ENCODE data around the gene TENT4B. TPM values are rescaled to one million over a fixed set of nuclear protein-coding genes. Genes with fewer than 3 reads are reported as not detected.

The TENT4B gene
- total RNA-seq, 1 experiment from 2014 or later, result 11.4 TPM

DNA sequence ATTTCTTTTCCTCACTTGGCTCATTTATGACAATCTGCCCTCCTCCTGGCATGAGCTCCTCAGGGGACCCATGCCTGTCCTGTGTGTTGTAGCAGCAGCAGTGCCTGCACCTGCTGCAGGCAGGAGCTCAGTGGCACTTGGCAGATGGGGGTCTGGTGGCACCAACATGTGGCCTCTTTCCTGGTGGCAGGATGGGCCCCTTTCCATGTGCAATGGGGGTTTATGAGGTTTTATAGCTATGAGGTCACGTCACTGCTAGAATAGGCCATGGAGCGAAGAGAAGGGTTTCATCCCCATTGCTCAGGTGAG lies 120.2 kb downstream of the TENT4B start:
- H3K4me3 ChIP-seq, result no peak overlapping the region
- H3K27ac ChIP-seq, result no peak overlapping the region
- H3K27me3 ChIP-seq (ENCODE audit: insufficient read depth, low read depth), result no peaks in the 10 kb centered on the region
- H2AFZ ChIP-seq, result no peak overlapping the region
- H3K4me1 ChIP-seq (replicated peaks; ENCODE audit: insufficient read depth), result peaks cover 11% of the 10 kb centered on the region
- CTCF ChIA-PET, result no interaction called here
- no TSS peak for BruUV-seq (replicated peaks)
- no peak for DNase-seq
- H3K9me3 ChIP-seq (ENCODE audit: insufficient read depth, low read depth), result no peaks in the 10 kb centered on the region
- H3K79me2 ChIP-seq (ENCODE audit: low read depth), result no peaks in the 10 kb centered on the region
- no peaks in the 10 kb centered on the region for H3K36me3 ChIP-seq (ENCODE audit: low read depth)
- H3K4me2 ChIP-seq, result no peak overlapping the region
- H3F3A ChIP-seq (ENCODE audit: insufficient read depth, low read depth), result peaks cover 10% of the 10 kb centered on the region; the same call in 1 of the 2 replicates
- POLR2A ChIA-PET (ENCODE audit: unreplicated experiment), result no interaction called here
- H3K9me2 ChIP-seq (ENCODE audit: insufficient read depth), result no peaks in the 10 kb centered on the region
- peaks cover 3% of the 10 kb centered on the region; the same call in 1 of the 2 replicates for H4K20me1 ChIP-seq (ENCODE audit: insufficient read depth)
- TF ChIP-seq, protein P1, sequence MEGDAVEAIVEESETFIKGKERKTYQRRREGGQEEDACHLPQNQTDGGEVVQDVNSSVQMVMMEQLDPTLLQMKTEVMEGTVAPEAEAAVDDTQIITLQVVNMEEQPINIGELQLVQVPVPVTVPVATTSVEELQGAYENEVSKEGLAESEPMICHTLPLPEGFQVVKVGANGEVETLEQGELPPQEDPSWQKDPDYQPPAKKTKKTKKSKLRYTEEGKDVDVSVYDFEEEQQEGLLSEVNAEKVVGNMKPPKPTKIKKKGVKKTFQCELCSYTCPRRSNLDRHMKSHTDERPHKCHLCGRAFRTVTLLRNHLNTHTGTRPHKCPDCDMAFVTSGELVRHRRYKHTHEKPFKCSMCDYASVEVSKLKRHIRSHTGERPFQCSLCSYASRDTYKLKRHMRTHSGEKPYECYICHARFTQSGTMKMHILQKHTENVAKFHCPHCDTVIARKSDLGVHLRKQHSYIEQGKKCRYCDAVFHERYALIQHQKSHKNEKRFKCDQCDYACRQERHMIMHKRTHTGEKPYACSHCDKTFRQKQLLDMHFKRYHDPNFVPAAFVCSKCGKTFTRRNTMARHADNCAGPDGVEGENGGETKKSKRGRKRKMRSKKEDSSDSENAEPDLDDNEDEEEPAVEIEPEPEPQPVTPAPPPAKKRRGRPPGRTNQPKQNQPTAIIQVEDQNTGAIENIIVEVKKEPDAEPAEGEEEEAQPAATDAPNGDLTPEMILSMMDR (conservative IDR thresholded peaks at IDR 0.05), result no peak
- no peak for TF ChIP-seq EZH2 (IDR thresholded peaks at IDR 0.05; ENCODE audit: low read depth)
- intact Hi-C loops (cut with micrococcal nuclease; ENCODE audit: unreplicated experiment), result no loop called here

- intact Hi-C loops (cut with micrococcal nuclease; ENCODE audit: unreplicated experiment), result no loop called here
- Histone ChIP-seq H2AFZ (no peak overlapping the region), H3K9me3 (ENCODE audit: insufficient read depth, low read depth) (no peaks in the 10 kb centered on the region), H3K4me1 (replicated peaks; ENCODE audit: insufficient read depth) (peaks cover 11% of the 10 kb centered on the region), H3K79me2 (ENCODE audit: low read depth) (no peaks in the 10 kb centered on the region), H3F3A (ENCODE audit: insufficient read depth, low read depth) (peaks cover 10% of the 10 kb centered on the region; the same call in 1 of the 2 replicates), H3K9me2 (ENCODE audit: insufficient read depth) (no peaks in the 10 kb centered on the region), H3K36me3 (ENCODE audit: low read depth) (no peaks in the 10 kb centered on the region), H3K4me3 (no peak overlapping the region), H3K27me3 (ENCODE audit: insufficient read depth, low read depth) (no peaks in the 10 kb centered on the region), H4K20me1 (ENCODE audit: insufficient read depth) (peaks cover 3% of the 10 kb centered on the region; the same call in 1 of the 2 replicates), H3K4me2 (no peak overlapping the region), H3K27ac (no peak overlapping the region)
- no TSS peak for BruUV-seq (replicated peaks)
- POLR2A ChIA-PET (ENCODE audit: unreplicated experiment), result no interaction called here
- TF ChIP-seq, protein P1 (conservative IDR thresholded peaks at IDR 0.05), result no peak
- no peak for TF ChIP-seq EZH2 (IDR thresholded peaks at IDR 0.05; ENCODE audit: low read depth)
- CTCF ChIA-PET, result interaction anchor here (0.7 kb wide), 1 partner anchor 69 kb away, joined by 3 read pairs; no protein-coding TSS in a partner anchor
- DNase-seq, result no peak
Measured at GRCh38 chr16:50273888-50274325, 120.8 kb downstream of the TENT4B start.

DNA sequence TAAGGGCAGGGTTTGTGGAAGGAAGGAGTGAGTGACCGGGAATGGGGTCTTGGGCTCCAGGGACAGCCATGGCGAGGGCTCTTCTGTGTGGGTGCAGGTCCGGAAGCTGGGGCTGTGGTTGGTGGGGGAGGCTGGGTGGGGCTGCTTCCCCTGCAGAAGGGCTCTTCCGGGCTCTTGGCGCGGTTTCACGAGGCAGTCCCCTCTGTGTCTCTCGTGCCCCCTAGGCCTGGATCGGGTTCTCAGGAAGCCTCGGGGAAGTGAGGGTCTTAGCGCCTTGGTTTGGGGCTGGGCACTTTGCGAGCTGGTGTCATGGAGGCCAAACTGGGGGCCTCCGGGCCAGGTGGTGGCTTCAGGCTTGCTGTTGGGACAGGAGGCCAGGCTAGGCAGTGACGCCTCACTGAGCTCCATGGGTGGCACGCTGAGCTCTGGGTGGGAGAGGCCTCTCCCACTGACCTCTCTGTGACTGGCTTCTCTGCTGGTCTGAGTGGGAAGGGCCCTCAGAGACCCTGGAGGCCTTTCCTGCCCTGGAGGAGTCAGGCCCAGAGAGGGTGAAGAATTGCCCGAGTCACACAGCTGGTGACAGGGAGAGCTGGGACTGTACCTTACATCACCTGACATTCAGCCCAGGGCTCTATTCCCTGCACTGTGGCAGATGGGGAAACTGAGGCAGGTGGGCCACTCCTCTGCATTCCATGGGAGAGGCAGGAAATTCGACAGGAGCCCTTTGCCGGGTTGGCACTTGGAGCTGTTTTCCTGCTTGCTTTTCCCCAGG lies 121.4 kb downstream of the TENT4B start:
- Histone ChIP-seq H2AFZ (no peak overlapping the region), H4K20me1 (ENCODE audit: insufficient read depth) (peaks cover 3% of the 10 kb centered on the region; the same call in 1 of the 2 replicates), H3K79me2 (ENCODE audit: low read depth) (no peaks in the 10 kb centered on the region), H3K27ac (no peak overlapping the region), H3K4me3 (no peak overlapping the region), H3K9me3 (ENCODE audit: insufficient read depth, low read depth) (no peaks in the 10 kb centered on the region), H3K4me1 (replicated peaks; ENCODE audit: insufficient read depth) (peaks cover 11% of the 10 kb centered on the region), H3K4me2 (no peak overlapping the region), H3F3A (ENCODE audit: insufficient read depth, low read depth) (peaks cover 10% of the 10 kb centered on the region; the same call in 1 of the 2 replicates), H3K36me3 (ENCODE audit: low read depth) (no peaks in the 10 kb centered on the region), H3K9me2 (ENCODE audit: insufficient read depth) (no peaks in the 10 kb centered on the region), H3K27me3 (ENCODE audit: insufficient read depth, low read depth) (no peaks in the 10 kb centered on the region)
- TF ChIP-seq, protein P1 (conservative IDR thresholded peaks at IDR 0.05), result no peak
- no peak for TF ChIP-seq EZH2 (IDR thresholded peaks at IDR 0.05; ENCODE audit: low read depth)
- intact Hi-C loops (cut with micrococcal nuclease; ENCODE audit: unreplicated experiment), result no loop called here
- POLR2A ChIA-PET (ENCODE audit: unreplicated experiment), result no interaction called here
- CTCF ChIA-PET, result interaction anchor here (0.7 kb wide), 1 partner anchor 68 kb away, joined by 3 read pairs; no protein-coding TSS in a partner anchor
- no peak for DNase-seq
- no TSS peak for BruUV-seq (replicated peaks)
